NB4 (cell line): ENCODE data around the gene AFMID.

Experiments
- CTCF ChIP-seq: IDR thresholded peaks from one replicate; pipeline ENCODE4 v1.5.1; 2012; ENCODE audit warnings: low read depth, low read length
- MAX ChIP-seq: IDR thresholded peaks from 2 replicates; pipeline ENCODE4 v1.6.1; 2011; ENCODE audit warnings: low read depth, low read length
- POLR2A ChIP-seq: IDR thresholded peaks from 2 replicates; pipeline ENCODE4 v1.6.1; 2011; ENCODE audit warnings: mild to moderate bottlenecking; ENCODE audit not compliant: insufficient read length; ENCODE audit errors: extremely low read depth

- TF ChIP-seq CTCF (no peak), POLR2A (no peak), MAX (no peak)
Measured at GRCh38 chr17:78233678-78234077, 46.5 kb downstream of the AFMID start.
